ENCODE data around the gene MMP15. TPM values are rescaled to one million over a fixed set of nuclear protein-coding genes. Genes with fewer than 3 reads are reported as not detected.

Gene MMP15
- total RNA-seq, 1 donor from 2014 or later, result 69.9 TPM

GRCh38 chr16:58013201-58013956 is 12.2 kb upstream of the MMP15 start:
- Mint-ChIP-seq H3K9me3 (ENCODE audit: unreplicated experiment) (peaks cover 3% of the 10 kb centered on the region), H3K4me1 (ENCODE audit: low read depth, unreplicated experiment) (peaks cover 12% of the 10 kb centered on the region), H3K4me3 (ENCODE audit: unreplicated experiment) (no peak overlapping the region), H3K36me3 (ENCODE audit: unreplicated experiment) (peaks cover 8% of the 10 kb centered on the region), H3K27me3 (ENCODE audit: unreplicated experiment) (peaks cover 2% of the 10 kb centered on the region), H3K27ac (ENCODE audit: unreplicated experiment) (no peak overlapping the region)
- peak; percentile 7 for DNase-seq
- no peak for TF ChIP-seq CTCF (IDR thresholded peaks at IDR 0.05; ENCODE audit: partially characterized antibody, unreplicated experiment)

GRCh38 chr16:58016840-58017446 is 8.6 kb upstream of the MMP15 start:
- Mint-ChIP-seq H3K27ac (ENCODE audit: unreplicated experiment) (no peak overlapping the region), H3K9me3 (ENCODE audit: unreplicated experiment) (peaks cover 7% of the 10 kb centered on the region), H3K4me3 (ENCODE audit: unreplicated experiment) (no peak overlapping the region), H3K27me3 (ENCODE audit: unreplicated experiment) (no peaks in the 10 kb centered on the region), H3K36me3 (ENCODE audit: unreplicated experiment) (no peaks in the 10 kb centered on the region), H3K4me1 (ENCODE audit: low read depth, unreplicated experiment) (peaks cover 16% of the 10 kb centered on the region)
- no peak for TF ChIP-seq CTCF (IDR thresholded peaks at IDR 0.05; ENCODE audit: partially characterized antibody, unreplicated experiment)
- DNase-seq, result peak; percentile 4

GRCh38 chr16:58018803-58019202 is 6.8 kb upstream of the MMP15 start:
- peak; percentile 56 for DNase-seq
- no peak overlapping the region for H3K27ac Mint-ChIP-seq (ENCODE audit: unreplicated experiment)
- peak; percentile 33 for TF ChIP-seq CTCF (IDR thresholded peaks at IDR 0.05; ENCODE audit: partially characterized antibody, unreplicated experiment)
- peaks cover 10% of the 10 kb centered on the region for H3K9me3 Mint-ChIP-seq (ENCODE audit: unreplicated experiment)
- no peak overlapping the region for H3K4me3 Mint-ChIP-seq (ENCODE audit: unreplicated experiment)
- H3K36me3 Mint-ChIP-seq (ENCODE audit: unreplicated experiment), result no peaks in the 10 kb centered on the region
- H3K27me3 Mint-ChIP-seq (ENCODE audit: unreplicated experiment), result no peaks in the 10 kb centered on the region
- peaks cover 29% of the 10 kb centered on the region for H3K4me1 Mint-ChIP-seq (ENCODE audit: low read depth, unreplicated experiment)

DNA sequence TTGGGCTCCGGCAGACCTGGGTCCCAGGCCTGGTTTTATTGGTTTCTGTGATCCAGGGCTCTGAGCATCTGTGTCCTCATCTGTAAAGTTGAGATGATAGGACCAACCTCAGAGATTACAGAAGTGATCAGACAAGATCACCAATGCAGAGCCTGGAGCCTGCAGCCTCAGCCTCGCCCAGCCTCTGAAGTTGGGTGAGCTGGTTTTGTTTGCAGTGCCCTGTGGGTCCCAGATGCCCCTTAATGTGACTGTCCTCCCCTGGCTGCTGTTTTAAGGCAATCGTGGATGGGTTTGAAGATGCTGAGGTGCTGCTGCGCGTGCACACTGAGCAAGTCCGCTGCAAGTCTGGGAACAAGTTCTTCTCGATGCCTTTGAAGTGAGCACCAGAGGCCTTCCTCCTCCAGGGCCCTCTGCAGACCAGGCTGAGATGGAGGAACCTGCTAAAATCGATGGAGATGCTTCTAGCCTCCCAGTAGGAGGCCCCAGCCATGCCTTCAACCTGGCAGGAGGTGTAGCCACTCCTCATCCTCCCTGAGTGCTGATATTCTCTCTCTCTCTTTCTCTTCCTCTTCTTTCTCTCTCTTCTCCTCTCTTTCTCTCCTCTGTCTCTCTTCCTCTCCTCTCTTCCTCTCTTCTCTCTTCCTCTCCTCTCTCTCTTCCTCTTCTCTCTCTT is 5.6 kb upstream of the MMP15 start:
- Mint-ChIP-seq H3K27ac (ENCODE audit: unreplicated experiment) (no peak overlapping the region), H3K9me3 (ENCODE audit: unreplicated experiment) (peaks cover 14% of the 10 kb centered on the region), H3K27me3 (ENCODE audit: unreplicated experiment) (peaks cover 3% of the 10 kb centered on the region), H3K4me3 (ENCODE audit: unreplicated experiment) (no peak overlapping the region), H3K4me1 (ENCODE audit: low read depth, unreplicated experiment) (peaks cover 32% of the 10 kb centered on the region), H3K36me3 (ENCODE audit: unreplicated experiment) (no peaks in the 10 kb centered on the region)
- peak; percentile 8 for DNase-seq
- TF ChIP-seq CTCF (IDR thresholded peaks at IDR 0.05; ENCODE audit: partially characterized antibody, unreplicated experiment), result no peak

Measured in glutamatergic neuron (in vitro differentiated cells).